Measurements from ENCODE around the gene SLC39A11.
A peak's percentile ranks its signal among the peaks of the same experiment; 100 is the strongest.

SLC39A11 gene

GRCh38 chr17:73039282-73039681 is 53.2 kb downstream of the SLC39A11 start:
- no peak for DNase-seq (ENCODE audit: low read depth, low spot score)
- no peak for TF ChIP-seq CTCF (IDR thresholded peaks at IDR 0.05; ENCODE audit: low read depth, low read length)
- no peak overlapping the region for H3K4me3 ChIP-seq (ENCODE audit: low read depth, low read length)
- in situ Hi-C loops (cut with HindIII; ENCODE audit: low sequenced_read_pairs) = no loop called here

GRCh38 chr17:73031472-73031871 is 61.0 kb downstream of the SLC39A11 start:
- in situ Hi-C loops (cut with HindIII; ENCODE audit: low sequenced_read_pairs) = no loop called here
- no peak for TF ChIP-seq CTCF (IDR thresholded peaks at IDR 0.05; ENCODE audit: low read depth, low read length)

GRCh38 chr17:73030995-73031394 is 61.5 kb downstream of the SLC39A11 start:
- in situ Hi-C loops (cut with HindIII; ENCODE audit: low sequenced_read_pairs) = no loop called here
- DNase-seq (ENCODE audit: low read depth, low spot score) = no peak
- no peak overlapping the region for H3K4me3 ChIP-seq (ENCODE audit: low read depth, low read length)
- TF ChIP-seq CTCF (IDR thresholded peaks at IDR 0.05; ENCODE audit: low read depth, low read length) = no peak

More at GRCh38 chr17:73031472-73031871, 61.0 kb downstream of the SLC39A11 start:
- no peak for DNase-seq (ENCODE audit: low read depth, low spot score)
- H3K4me3 ChIP-seq (ENCODE audit: low read depth, low read length) = no peak overlapping the region

GRCh38 chr17:73030501-73030921 is 62.0 kb downstream of the SLC39A11 start:
- in situ Hi-C loops (cut with HindIII; ENCODE audit: low sequenced_read_pairs) = no loop called here
- H3K4me3 ChIP-seq (ENCODE audit: low read depth, low read length) = no peak overlapping the region
- no peak for TF ChIP-seq CTCF (IDR thresholded peaks at IDR 0.05; ENCODE audit: low read depth, low read length)
- no peak for DNase-seq (ENCODE audit: low read depth, low spot score)

GRCh38 chr17:73029991-73030390 is 62.5 kb downstream of the SLC39A11 start:
- TF ChIP-seq CTCF (IDR thresholded peaks at IDR 0.05; ENCODE audit: low read depth, low read length) = no peak
- no peak overlapping the region for H3K4me3 ChIP-seq (ENCODE audit: low read depth, low read length)
- in situ Hi-C loops (cut with HindIII; ENCODE audit: low sequenced_read_pairs) = no loop called here

GRCh38 chr17:73029021-73029420 is 63.5 kb downstream of the SLC39A11 start:
- no peak for DNase-seq (ENCODE audit: low read depth, low spot score)
- in situ Hi-C loops (cut with HindIII; ENCODE audit: low sequenced_read_pairs) = no loop called here
- no peak overlapping the region for H3K4me3 ChIP-seq (ENCODE audit: low read depth, low read length)
- TF ChIP-seq CTCF (IDR thresholded peaks at IDR 0.05; ENCODE audit: low read depth, low read length) = no peak

More at GRCh38 chr17:73029991-73030390, 62.5 kb downstream of the SLC39A11 start:
- DNase-seq (ENCODE audit: low read depth, low spot score) = no peak

- in situ Hi-C loops (cut with HindIII; ENCODE audit: low sequenced_read_pairs) = no loop called here
- peak; percentile 12 for DNase-seq (ENCODE audit: low read depth, low spot score)
- H3K4me3 ChIP-seq (ENCODE audit: low read depth, low read length) = no peak overlapping the region
- TF ChIP-seq CTCF (IDR thresholded peaks at IDR 0.05; ENCODE audit: low read depth, low read length) = no peak
Measured at GRCh38 chr17:73028299-73028755, 64.2 kb downstream of the SLC39A11 start.

All from astrocyte of the spinal cord (primary cell).